ENCODE measurements around the gene PWP2. TPM values are rescaled to one million over a fixed set of nuclear protein-coding genes. Genes with fewer than 3 reads are reported as not detected.
"Not testable (repeated sequence)": the region's sequence is repeated elsewhere in the genome, so short reads cannot be mapped to it uniquely, and the experiment has no call there.

PWP2 gene
- polyA plus RNA-seq: 1 to 10 TPM; 2.2 to 3.2 TPM

DNA sequence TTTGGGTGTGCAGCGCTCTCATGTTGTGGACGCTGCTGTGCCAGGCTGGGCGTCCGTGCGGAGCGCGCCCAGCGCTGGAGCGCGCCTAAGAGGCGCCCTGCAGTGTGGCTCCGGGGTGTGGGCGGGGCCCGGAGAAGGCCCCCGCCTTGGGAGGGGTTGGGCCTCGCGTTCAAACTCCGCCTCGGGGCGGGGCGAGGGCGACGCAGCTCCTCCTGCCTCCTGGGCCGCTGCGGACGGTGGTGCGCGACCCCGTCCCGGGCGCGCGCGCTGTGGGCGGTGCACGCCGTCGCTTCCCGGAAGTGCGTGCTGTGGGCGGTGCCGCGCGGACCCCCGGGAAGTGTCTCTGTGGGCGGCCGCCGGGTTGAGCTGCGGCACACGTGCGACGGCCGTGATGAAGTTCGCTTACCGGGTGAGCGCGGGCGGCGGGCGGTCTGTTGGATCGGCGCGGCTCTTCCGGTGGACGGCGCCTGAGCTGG, at the start of gene PWP2:
Gene PWP2, plus strand, starts transcription at position 374 of the 476 bp plus-strand sequence. Its CDS starts 18 bp downstream, at position 392.
- H3K36me3 ChIP-seq (ENCODE audit: control insufficient read depth in 2 of 2, insufficient read depth in 2 of 2, low read length in 1 of 2); H3K9me3 ChIP-seq (ENCODE audit: control insufficient read depth in 2 of 2, insufficient read depth in 1 of 2, low read depth in 1 of 2, low read length in 1 of 2); H3K4me1 ChIP-seq (ENCODE audit: control insufficient read depth in 2 of 2, insufficient read depth in 2 of 2, low read length in 1 of 2); H3K27me3 ChIP-seq (ENCODE audit: control insufficient read depth in 1 of 2, insufficient read depth in 2 of 2, low read length in 2 of 2): not testable (repeated sequence)
- WGBS, 2 donors: 0% methylated on average over 22 of the region's 66 CpGs; no CpG with 5 or more reads in 1 of the 2 donors
- Histone ChIP-seq H3K4me3 (ENCODE audit: low read depth in 1 of 2, low read length in 2 of 2) (peak within 1 kb of the TSS; percentile 33 to 39), H3K27ac (ENCODE audit: low read depth in 2 of 2, low read length in 1 of 2) (peak within 1 kb of the TSS in 1 of 2 donors; percentile 49)

- Histone ChIP-seq H3K36me3 (ENCODE audit: control insufficient read depth in 2 of 2, insufficient read depth in 2 of 2, low read length in 1 of 2) (peaks cover 0 to 28% of the 10 kb centered on the region in 2 donors), H3K4me3 (ENCODE audit: low read depth in 1 of 2, low read length in 2 of 2) (no peak overlapping the region), H3K27me3 (ENCODE audit: control insufficient read depth in 1 of 2, insufficient read depth in 2 of 2, low read length in 2 of 2) (no peaks in the 10 kb centered on the region), H3K9me3 (ENCODE audit: control insufficient read depth in 2 of 2, insufficient read depth in 1 of 2, low read depth in 1 of 2, low read length in 1 of 2) (no peaks in the 10 kb centered on the region), H3K27ac (ENCODE audit: low read depth in 2 of 2, low read length in 1 of 2) (no peak overlapping the region), H3K4me1 (ENCODE audit: control insufficient read depth in 2 of 2, insufficient read depth in 2 of 2, low read length in 1 of 2) (no peaks in the 10 kb centered on the region)
- WGBS, 2 donors: 91 to 94% methylated on average over 15 of the region's 15 CpGs
Measured at GRCh38 chr21:44057960-44058651, 49.1 kb upstream of the PWP2 start.

DNA sequence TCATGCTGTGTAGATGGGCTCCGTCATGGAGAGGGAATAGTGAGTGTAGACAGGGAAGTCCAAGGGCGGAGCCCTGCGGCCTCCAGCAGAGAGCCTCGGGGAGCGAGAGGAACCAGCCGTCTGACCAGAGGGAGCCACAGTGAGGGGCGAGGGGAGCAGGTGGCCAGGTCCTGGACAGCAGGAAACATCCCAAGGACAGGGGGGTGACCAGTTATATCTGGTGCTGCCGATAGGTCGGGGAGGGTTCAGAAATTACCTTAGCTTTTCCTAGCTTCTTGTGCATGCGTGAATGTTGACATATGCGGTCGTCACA, 48.6 kb upstream of the PWP2 start:
- H3K27me3 ChIP-seq (ENCODE audit: control insufficient read depth in 1 of 2, insufficient read depth in 2 of 2, low read length in 2 of 2): no peaks in the 10 kb centered on the region
- H3K4me3 ChIP-seq (ENCODE audit: low read depth in 1 of 2, low read length in 2 of 2): no peak overlapping the region
- H3K4me1 ChIP-seq (ENCODE audit: control insufficient read depth in 2 of 2, insufficient read depth in 2 of 2, low read length in 1 of 2): no peaks in the 10 kb centered on the region
- H3K9me3 ChIP-seq (ENCODE audit: control insufficient read depth in 2 of 2, insufficient read depth in 1 of 2, low read depth in 1 of 2, low read length in 1 of 2): no peaks in the 10 kb centered on the region
- 91 to 92% methylated on average over 12 of the region's 12 CpGs for WGBS, 2 donors
- peaks cover 0 to 33% of the 10 kb centered on the region in 2 donors for H3K36me3 ChIP-seq (ENCODE audit: control insufficient read depth in 2 of 2, insufficient read depth in 2 of 2, low read length in 1 of 2)
- H3K27ac ChIP-seq (ENCODE audit: low read depth in 2 of 2, low read length in 1 of 2): no peak overlapping the region

DNA sequence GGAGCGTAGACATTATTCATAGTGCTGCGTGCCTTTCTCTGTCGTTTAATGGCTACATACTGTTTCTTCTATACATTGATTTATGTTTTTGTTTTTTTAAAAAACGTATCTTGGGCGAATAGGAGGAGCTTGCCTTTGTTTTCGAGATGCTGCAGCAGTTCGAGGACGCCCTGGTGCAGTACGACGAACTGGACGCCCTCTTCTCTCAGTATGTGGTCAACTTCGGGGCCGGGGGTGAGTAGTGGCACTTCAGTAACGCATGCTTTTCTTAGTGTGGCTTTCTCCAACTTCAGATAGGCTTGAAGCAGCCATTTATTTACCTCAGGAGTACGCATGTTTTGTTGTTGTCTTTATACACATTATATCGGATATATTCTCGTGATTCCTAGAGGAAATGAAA, 48.2 kb upstream of the PWP2 start:
- Histone ChIP-seq H3K27me3 (ENCODE audit: control insufficient read depth in 1 of 2, insufficient read depth in 2 of 2, low read length in 2 of 2) (no peaks in the 10 kb centered on the region), H3K4me1 (ENCODE audit: control insufficient read depth in 2 of 2, insufficient read depth in 2 of 2, low read length in 1 of 2) (no peaks in the 10 kb centered on the region), H3K27ac (ENCODE audit: low read depth in 2 of 2, low read length in 1 of 2) (no peak overlapping the region), H3K4me3 (ENCODE audit: low read depth in 1 of 2, low read length in 2 of 2) (no peak overlapping the region), H3K9me3 (ENCODE audit: control insufficient read depth in 2 of 2, insufficient read depth in 1 of 2, low read depth in 1 of 2, low read length in 1 of 2) (no peaks in the 10 kb centered on the region), H3K36me3 (ENCODE audit: control insufficient read depth in 2 of 2, insufficient read depth in 2 of 2, low read length in 1 of 2) (peaks cover 0 to 35% of the 10 kb centered on the region in 2 donors)
- WGBS, 2 donors: 90 to 92% methylated on average over 17 of the region's 17 CpGs

DNA sequence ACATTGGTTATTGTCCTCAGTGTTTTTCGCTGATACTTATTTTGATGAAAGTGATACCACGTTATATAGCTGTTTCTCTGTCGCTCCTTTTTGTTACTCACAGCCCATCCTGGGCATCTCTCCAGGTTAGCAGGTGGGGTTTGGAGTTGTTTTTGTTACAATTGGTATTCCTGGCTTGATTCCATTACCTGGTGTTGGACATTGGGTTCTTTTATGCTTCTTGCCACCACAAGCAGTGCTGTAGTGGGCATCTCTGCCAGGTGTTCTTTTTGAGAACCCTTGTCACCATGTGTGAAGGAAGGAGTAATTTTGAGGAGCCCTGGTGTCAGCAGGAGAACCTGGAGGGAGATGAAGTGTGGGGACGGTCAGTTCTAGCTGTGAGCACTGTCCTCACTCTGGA, 47.5 kb upstream of the PWP2 start:
- no peaks in the 10 kb centered on the region for H3K27me3 ChIP-seq (ENCODE audit: control insufficient read depth in 1 of 2, insufficient read depth in 2 of 2, low read length in 2 of 2)
- H3K4me1 ChIP-seq (ENCODE audit: control insufficient read depth in 2 of 2, insufficient read depth in 2 of 2, low read length in 1 of 2): no peaks in the 10 kb centered on the region
- H3K36me3 ChIP-seq (ENCODE audit: control insufficient read depth in 2 of 2, insufficient read depth in 2 of 2, low read length in 1 of 2): peaks cover 0 to 35% of the 10 kb centered on the region in 2 donors
- no peak overlapping the region for H3K27ac ChIP-seq (ENCODE audit: low read depth in 2 of 2, low read length in 1 of 2)
- 90 to 91% methylated on average over 4 of the region's 4 CpGs for WGBS, 2 donors
- no peak overlapping the region for H3K4me3 ChIP-seq (ENCODE audit: low read depth in 1 of 2, low read length in 2 of 2)
- no peaks in the 10 kb centered on the region for H3K9me3 ChIP-seq (ENCODE audit: control insufficient read depth in 2 of 2, insufficient read depth in 1 of 2, low read depth in 1 of 2, low read length in 1 of 2)

DNA sequence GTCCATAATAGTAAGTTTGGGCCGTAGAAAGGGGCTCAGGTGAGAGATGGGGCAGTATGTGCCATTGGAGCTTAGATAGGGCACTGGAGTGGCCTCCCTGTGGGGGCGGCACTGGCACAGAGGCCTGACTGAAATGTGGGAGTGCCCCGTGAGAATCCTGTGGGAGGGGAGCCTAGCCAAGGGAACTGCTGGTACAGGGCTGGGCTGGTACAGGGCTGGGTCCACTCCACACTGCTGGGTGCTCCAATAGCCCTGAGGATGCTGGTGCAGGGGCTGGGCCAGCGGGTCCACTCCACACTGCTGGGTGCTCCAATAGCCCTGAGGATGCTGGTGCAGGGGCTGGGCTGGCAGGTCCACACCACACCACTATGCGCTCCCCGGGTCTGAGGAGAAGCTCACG, 44.8 kb upstream of the PWP2 start:
- no peak overlapping the region for H3K27ac ChIP-seq (ENCODE audit: low read depth in 2 of 2, low read length in 1 of 2)
- H3K36me3 ChIP-seq (ENCODE audit: control insufficient read depth in 2 of 2, insufficient read depth in 2 of 2, low read length in 1 of 2): peaks cover 0 to 29% of the 10 kb centered on the region in 2 donors
- no peak overlapping the region for H3K4me3 ChIP-seq (ENCODE audit: low read depth in 1 of 2, low read length in 2 of 2)
- H3K9me3 ChIP-seq (ENCODE audit: control insufficient read depth in 2 of 2, insufficient read depth in 1 of 2, low read depth in 1 of 2, low read length in 1 of 2): no peaks in the 10 kb centered on the region
- no peaks in the 10 kb centered on the region for H3K27me3 ChIP-seq (ENCODE audit: control insufficient read depth in 1 of 2, insufficient read depth in 2 of 2, low read length in 2 of 2)
- WGBS, 2 donors: 89 to 92% methylated on average over 7 of the region's 7 CpGs
- no peaks in the 10 kb centered on the region for H3K4me1 ChIP-seq (ENCODE audit: control insufficient read depth in 2 of 2, insufficient read depth in 2 of 2, low read length in 1 of 2)

DNA sequence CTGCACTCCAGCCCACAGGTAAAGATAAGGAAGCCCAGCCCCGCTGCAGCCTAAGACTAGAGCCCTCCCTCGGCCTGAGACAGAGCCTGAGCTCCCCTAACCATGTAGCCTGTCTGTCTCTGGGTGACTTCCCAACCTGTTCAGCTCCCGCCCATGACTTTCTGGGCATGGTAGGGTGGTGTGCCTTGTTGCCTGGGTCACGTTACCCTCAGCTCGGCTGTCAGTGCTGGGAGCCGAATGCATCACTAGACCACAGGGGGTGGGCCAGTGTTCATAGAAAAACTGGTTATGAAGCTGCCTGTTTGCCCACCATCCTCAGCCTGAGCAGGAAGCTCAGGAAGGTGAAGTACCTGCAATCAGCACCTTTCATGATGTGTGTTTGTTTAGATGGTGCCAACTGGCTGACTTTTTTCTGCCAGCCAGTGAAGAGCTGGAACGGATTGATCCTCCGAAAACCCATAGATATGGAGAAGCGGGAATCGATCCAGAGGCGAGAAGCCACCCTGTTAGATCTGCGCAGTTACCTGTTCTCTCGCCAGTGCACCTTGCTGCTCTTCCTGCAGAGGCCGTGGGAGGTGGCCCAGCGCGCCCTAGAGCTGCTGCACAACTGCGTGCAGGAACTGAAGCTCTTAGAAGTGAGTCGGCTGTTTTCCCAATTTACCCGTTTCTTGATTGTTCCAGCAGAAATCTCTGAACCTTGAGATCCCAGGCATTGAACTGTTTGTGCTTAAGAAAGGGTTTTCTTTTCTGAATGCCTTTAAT, 43.9 kb upstream of the PWP2 start:
- peaks cover 0 to 29% of the 10 kb centered on the region in 2 donors for H3K36me3 ChIP-seq (ENCODE audit: control insufficient read depth in 2 of 2, insufficient read depth in 2 of 2, low read length in 1 of 2)
- H3K4me3 ChIP-seq (ENCODE audit: low read depth in 1 of 2, low read length in 2 of 2): no peak overlapping the region
- 94 to 95% methylated on average over 19 of the region's 19 CpGs for WGBS, 2 donors
- H3K27ac ChIP-seq (ENCODE audit: low read depth in 2 of 2, low read length in 1 of 2): no peak overlapping the region
- H3K4me1 ChIP-seq (ENCODE audit: control insufficient read depth in 2 of 2, insufficient read depth in 2 of 2, low read length in 1 of 2): no peaks in the 10 kb centered on the region
- no peaks in the 10 kb centered on the region for H3K9me3 ChIP-seq (ENCODE audit: control insufficient read depth in 2 of 2, insufficient read depth in 1 of 2, low read depth in 1 of 2, low read length in 1 of 2)
- no peaks in the 10 kb centered on the region for H3K27me3 ChIP-seq (ENCODE audit: control insufficient read depth in 1 of 2, insufficient read depth in 2 of 2, low read length in 2 of 2)

- Histone ChIP-seq H3K9me3 (ENCODE audit: control insufficient read depth in 2 of 2, insufficient read depth in 1 of 2, low read depth in 1 of 2, low read length in 1 of 2) (no peaks in the 10 kb centered on the region), H3K4me3 (ENCODE audit: low read depth in 1 of 2, low read length in 2 of 2) (no peak overlapping the region), H3K4me1 (ENCODE audit: control insufficient read depth in 2 of 2, insufficient read depth in 2 of 2, low read length in 1 of 2) (no peaks in the 10 kb centered on the region), H3K27me3 (ENCODE audit: control insufficient read depth in 1 of 2, insufficient read depth in 2 of 2, low read length in 2 of 2) (no peaks in the 10 kb centered on the region), H3K27ac (ENCODE audit: low read depth in 2 of 2, low read length in 1 of 2) (no peak overlapping the region), H3K36me3 (ENCODE audit: control insufficient read depth in 2 of 2, insufficient read depth in 2 of 2, low read length in 1 of 2) (peaks cover 0 to 24% of the 10 kb centered on the region in 2 donors)
- 84 to 85% methylated on average over 13 of the region's 13 CpGs for WGBS, 2 donors
Measured at GRCh38 chr21:44064852-44065403, 42.3 kb upstream of the PWP2 start.

DNA sequence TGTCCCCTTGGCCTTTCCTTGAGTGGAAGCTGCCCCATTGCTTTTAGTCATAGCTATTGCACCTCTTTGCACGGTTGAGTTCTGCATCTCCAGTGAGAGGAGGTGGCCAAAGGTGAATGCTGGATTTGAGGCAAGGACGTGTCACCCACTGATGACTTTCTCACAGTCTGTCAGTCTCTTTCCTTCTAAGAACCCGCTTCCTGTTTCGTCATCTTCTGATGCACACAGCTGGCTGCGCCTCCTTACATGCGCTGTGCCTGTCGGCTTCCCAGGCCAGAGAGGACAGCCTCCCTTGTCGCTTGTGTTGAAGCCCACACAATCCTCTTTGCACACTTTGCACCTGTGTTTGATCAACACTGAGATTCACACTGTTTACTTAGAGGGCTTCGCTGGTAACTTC, 41.8 kb upstream of the PWP2 start:
- 78 to 80% methylated on average over 9 of the region's 9 CpGs for WGBS, 2 donors
- no peak overlapping the region for H3K4me3 ChIP-seq (ENCODE audit: low read depth in 1 of 2, low read length in 2 of 2)
- no peak overlapping the region for H3K27ac ChIP-seq (ENCODE audit: low read depth in 2 of 2, low read length in 1 of 2)
- no peaks in the 10 kb centered on the region for H3K4me1 ChIP-seq (ENCODE audit: control insufficient read depth in 2 of 2, insufficient read depth in 2 of 2, low read length in 1 of 2)
- peaks cover 0 to 25% of the 10 kb centered on the region in 2 donors for H3K36me3 ChIP-seq (ENCODE audit: control insufficient read depth in 2 of 2, insufficient read depth in 2 of 2, low read length in 1 of 2)
- no peaks in the 10 kb centered on the region for H3K27me3 ChIP-seq (ENCODE audit: control insufficient read depth in 1 of 2, insufficient read depth in 2 of 2, low read length in 2 of 2)
- no peaks in the 10 kb centered on the region for H3K9me3 ChIP-seq (ENCODE audit: control insufficient read depth in 2 of 2, insufficient read depth in 1 of 2, low read depth in 1 of 2, low read length in 1 of 2)
